A549 (cell line): Measurements from ENCODE around the gene KLHDC8A. TPM values are rescaled to one million over a fixed set of nuclear protein-coding genes. Genes with fewer than 3 reads are reported as not detected.
A peak's percentile ranks its signal among the peaks of the same experiment; 100 is the strongest.

ENCODE experiments used
- ATAC-seq, 2 experiments: fragments of 200-7000 bp in 1 of 2; fragments of >200 bp in 1 of 2; cut with Nextera tagmentation in 1 of 2; cut with Tn5 transposase in 1 of 2; 3 replicates each; pipeline versions ENCODE4 v1.8.0 to v1.9.1; 2018 to 2020; ENCODE audit warnings: mild to moderate bottlenecking in 1 of 2, moderate library complexity in 1 of 2
- CTCF ChIA-PET: fragments of 300-600 bp; sonication (Branson Sonifier 250); formaldehyde crosslinking; extraction: SDS; loops from one replicate; lab custom pipeline; 2021; ENCODE audit warnings: antibody characterized with exemption, inconsistent platforms; lab: Yijun Ruan, JAX
- POLR2A ChIA-PET: fragments of 350-600 bp; formaldehyde crosslinking; extraction: SDS; loops from one replicate; lab custom pipeline; 2021; ENCODE audit warnings: antibody characterized with exemption, inconsistent platforms; lab: Yijun Ruan, JAX
- DNase-seq, 2 experiments: peaks; one replicate each; pipeline versions ENCODE4 v3.0.0 to v3.0.0-alpha.2; 2011 to 2016; ENCODE audit warnings: low read depth in 1 of 2, low spot score in 1 of 2
- FAIRE-seq: peaks from 2 replicates; lab custom pipeline; 2011; peaks lifted over from hg19 to GRCh38; lab: Jason Lieb, UNC
- H3K27ac ChIP-seq, 2 experiments: fragments of >200 bp; sonication (Bioruptor Twin); formaldehyde crosslinking; 3 replicates each; pipeline ENCODE4 v1.5.1; 2016 to 2017
- H3K4me1 ChIP-seq: fragments of >200 bp; sonication (Bioruptor Twin); formaldehyde crosslinking; 3 replicates; pipeline ENCODE4 v1.6.1; 2016
- H3K4me2 ChIP-seq: fragments of >200 bp; sonication (Bioruptor Twin); formaldehyde crosslinking; 3 replicates; pipeline ENCODE4 v1.6.1; 2016
- H3K4me3 ChIP-seq: fragments of >200 bp; sonication (Bioruptor Twin); formaldehyde crosslinking; 3 replicates; pipeline ENCODE4 v1.5.1; 2016
- H3K9me3 ChIP-seq: fragments of >200 bp; sonication (Bioruptor Twin); formaldehyde crosslinking; 3 replicates; pipeline ENCODE4 v1.6.1; 2016
- BCL3 ChIP-seq: fragments of >200 bp; sonication (Bioruptor Twin); formaldehyde crosslinking; IDR thresholded peaks from 3 replicates; pipeline ENCODE4 v1.6.1; 2016
- CHD4 ChIP-seq: fragments of 200-600 bp; sonication (generic); IDR thresholded peaks from 2 replicates; pipeline ENCODE4 v1.6.1; 2016; ENCODE audit warnings: antibody characterized with exemption, mild to moderate bottlenecking, borderline replicate concordance
- CTCF ChIP-seq: fragments of >200 bp; sonication (Bioruptor Twin); formaldehyde crosslinking; IDR thresholded peaks from 3 replicates; pipeline ENCODE4 v1.5.1; 2016
- EHF ChIP-seq: fragments of 250-450 bp; sonication (Bioruptor Pico); IDR thresholded peaks from 2 replicates; pipeline ENCODE4 v1.5.0; 2020; ENCODE audit warnings: mild to moderate bottlenecking
- EP300 ChIP-seq, 2 experiments: fragments of >200 bp; sonication (Bioruptor Twin); formaldehyde crosslinking; IDR thresholded peaks; 2 replicates in 1 of 2; 3 replicates in 1 of 2; pipeline ENCODE4 v1.6.1; 2016 to 2017
- ESRRA ChIP-seq: fragments of 150-350 bp; IDR thresholded peaks from 2 replicates; pipeline ENCODE4 v1.6.1; 2014; ENCODE audit warnings: mild to moderate bottlenecking, low read length, borderline replicate concordance
- FOSB ChIP-seq: fragments of 250-450 bp; sonication (Bioruptor Pico); IDR thresholded peaks from 2 replicates; pipeline ENCODE4 v1.5.0; 2020; ENCODE audit warnings: mild to moderate bottlenecking, moderate library complexity
- FOXS1 ChIP-seq: fragments of 250-450 bp; sonication (Bioruptor Pico); IDR thresholded peaks from 2 replicates; pipeline ENCODE4 v1.5.0; 2020; ENCODE audit warnings: mild to moderate bottlenecking, moderate library complexity
- GATA3 ChIP-seq: IDR thresholded peaks from 2 replicates; pipeline ENCODE4 v1.6.1; 2012; ENCODE audit warnings: borderline replicate concordance
- HDAC2 ChIP-seq: fragments of 200-600 bp; sonication (generic); IDR thresholded peaks from 2 replicates; pipeline ENCODE4 v1.6.1; 2016
- HMGXB4 ChIP-seq: fragments of 250-450 bp; sonication (Bioruptor Pico); IDR thresholded peaks from 2 replicates; pipeline ENCODE4 v1.5.0; 2021; ENCODE audit warnings: mild to moderate bottlenecking, moderate library complexity, borderline replicate concordance
- HOXA7 ChIP-seq: fragments of 250-450 bp; sonication (Bioruptor Pico); IDR thresholded peaks from 2 replicates; pipeline ENCODE4 v1.5.0; 2020; ENCODE audit warnings: mild to moderate bottlenecking, moderate library complexity
- HOXB13 ChIP-seq: fragments of 250-450 bp; sonication (Bioruptor Pico); IDR thresholded peaks from 2 replicates; pipeline ENCODE4 v1.5.0; 2020; ENCODE audit warnings: low read depth, mild to moderate bottlenecking, moderate library complexity
- HOXB5 ChIP-seq: fragments of 250-450 bp; sonication (Bioruptor Pico); IDR thresholded peaks from 2 replicates; pipeline ENCODE4 v1.5.0; 2020; ENCODE audit warnings: mild to moderate bottlenecking, moderate library complexity
- KDM5A ChIP-seq: fragments of 200-600 bp; sonication (generic); IDR thresholded peaks from 2 replicates; pipeline ENCODE4 v1.6.1; 2016; ENCODE audit warnings: antibody characterized with exemption, mild to moderate bottlenecking
- MAFK ChIP-seq: fragments of 450-650 bp; IDR thresholded peaks from 2 replicates; pipeline ENCODE4 v1.6.1; 2014; ENCODE audit not compliant: partially characterized antibody
- NR3C1 ChIP-seq: fragments of >200 bp; sonication (Bioruptor Twin); formaldehyde crosslinking; IDR thresholded peaks from 3 replicates; pipeline ENCODE4 v1.6.1; 2017
- PHF8 ChIP-seq: fragments of 200-600 bp; sonication (generic); IDR thresholded peaks from 2 replicates; pipeline ENCODE4 v1.6.1; 2016; ENCODE audit warnings: low read depth, mild to moderate bottlenecking, antibody characterized with exemption, moderate library complexity, borderline replicate concordance
- POLR2A ChIP-seq: IDR thresholded peaks from 2 replicates; pipeline ENCODE4 v1.6.1; 2012; ENCODE audit warnings: mild to moderate bottlenecking, low read length
- RAD21 ChIP-seq, 2 experiments: fragments of >200 bp in 1 of 2; sonication (Bioruptor Twin) in 1 of 2; formaldehyde crosslinking in 1 of 2; IDR thresholded peaks in 1 of 2; conservative IDR thresholded peaks in 1 of 2; 2 replicates in 1 of 2; 3 replicates in 1 of 2; pipeline ENCODE4 v1.6.1; 2012 to 2018; ENCODE audit warnings: inconsistent platforms in 1 of 2
- RARB ChIP-seq: fragments of 250-450 bp; sonication (Bioruptor Pico); IDR thresholded peaks from 2 replicates; pipeline ENCODE4 v1.8.0; 2021; ENCODE audit warnings: mild to moderate bottlenecking, moderate library complexity
- RCOR1 ChIP-seq: fragments of 150-350 bp; IDR thresholded peaks from 2 replicates; pipeline ENCODE4 v1.6.1; 2014; ENCODE audit warnings: antibody characterized with exemption, low read length, low read depth
- RFX5 ChIP-seq: fragments of 450-650 bp; IDR thresholded peaks from 2 replicates; pipeline ENCODE4 v1.7.1; 2014; ENCODE audit warnings: antibody characterized with exemption, mild to moderate bottlenecking, moderate library complexity
- SREBF2 ChIP-seq: fragments of 450-650 bp; IDR thresholded peaks from 2 replicates; pipeline ENCODE4 v1.6.1; 2014; ENCODE audit warnings: mild to moderate bottlenecking, moderate library complexity
- TFCP2L1 ChIP-seq: fragments of 250-450 bp; sonication (Bioruptor Pico); IDR thresholded peaks from 2 replicates; pipeline ENCODE4 v1.5.0; 2021; ENCODE audit warnings: mild to moderate bottlenecking
- TP53 ChIP-seq: fragments of 250-450 bp; sonication (Bioruptor Pico); IDR thresholded peaks from 2 replicates; pipeline ENCODE4 v1.5.0; 2021; ENCODE audit warnings: mild to moderate bottlenecking, moderate library complexity
- USF2 ChIP-seq: fragments of 450-650 bp; IDR thresholded peaks from 2 replicates; pipeline ENCODE4 v1.6.1; 2014; ENCODE audit warnings: antibody characterized with exemption
- ZC3H11A ChIP-seq: fragments of 450-650 bp; IDR thresholded peaks from 2 replicates; pipeline ENCODE4 v1.6.1; 2014; ENCODE audit warnings: antibody characterized with exemption, mild to moderate bottlenecking
- ZFP36 ChIP-seq: fragments of 450-650 bp; IDR thresholded peaks from 2 replicates; pipeline ENCODE4 v1.6.1; 2014; ENCODE audit warnings: borderline replicate concordance; ENCODE audit not compliant: partially characterized antibody
- ZNF302 ChIP-seq: fragments of 250-450 bp; sonication (Bioruptor Pico); IDR thresholded peaks from 2 replicates; pipeline ENCODE4 v1.9.0; 2021; ENCODE audit warnings: inconsistent platforms, mild to moderate bottlenecking, moderate library complexity
- WGBS: methylation state at CpG from one replicate; pipeline ENCODE4 v1.1.6; 2017; ENCODE audit errors: missing lambda C conversion rate; 5-methylcytosine and 5-hydroxymethylcytosine counted together
- polyA plus RNA-seq, 4 experiments: library from polyadenylated mRNA; depleted of rRNA in 3 of 4; stranded (reverse); fragments of >200 nt; fragmentation: RNase III in 1 of 4; extraction: RNeasy Plus Mini Kit Qiagen cat#74134 plus additional on column Dnase treatment in 1 of 4; gene quantifications; 2 replicates in 3 of 4; 3 replicates in 1 of 4; pipeline ENCODE4 v1.2.3, GENCODE V29; 2011 to 2017
- TF ChIP-seq, protein P1 (sequence below): IDR thresholded peaks from 2 replicates; pipeline ENCODE4 v1.6.1; 2012; ENCODE audit warnings: low read depth, borderline replicate concordance
- TF ChIP-seq, protein P2 (sequence below): fragments of >200 bp; sonication (Bioruptor Twin); formaldehyde crosslinking; IDR thresholded peaks from 2 replicates; pipeline ENCODE4 v1.6.1; 2016
- TF ChIP-seq, protein P3 (sequence below): fragments of 250-450 bp; sonication (Bioruptor Pico); IDR thresholded peaks from 2 replicates; pipeline ENCODE4 v1.5.0; 2020; ENCODE audit warnings: low read depth, mild to moderate bottlenecking, moderate library complexity

KLHDC8A gene
- polyA plus RNA-seq, 2 of the 4 experiments (the other 2 are of a cell fraction) = 0.34 to 0.40 TPM

- DNase-seq (peak in 1 of 2 experiments; percentile 82), FAIRE-seq (peak; percentile 13), ATAC-seq (peak in 1 of 2 experiments; percentile 18; a peak in 3 of 6 replicates)
- Histone ChIP-seq H3K27ac (peak overlapping the region; percentile 98 to 99), H3K4me3 (peak overlapping the region; percentile 8; the same call in 2 of the 3 replicates), H3K4me2 (peak overlapping the region; percentile 68), H3K9me3 (no peaks in the 10 kb centered on the region), H3K4me1 (peaks cover 94% of the 10 kb centered on the region)
- ChIA-PET CTCF (interaction anchor here (1.3 to 89.2 kb wide), 3 partner anchors 12 to 184 kb away, joined by 3 to 3627 read pairs (median 3627); partner anchors contain the start of genes KLHDC8A and NUAK2), POLR2A (interaction anchor here (1.0 to 5.4 kb wide), 11 partner anchors 8 to 29 kb away, joined by 3 to 49 read pairs (median 11); partner anchors contain the start of gene NUAK2)
- WGBS = 13% methylated on average over 6 of the region's 6 CpGs
- no peak for TF ChIP-seq ZFP36
- TF ChIP-seq, protein P1, sequence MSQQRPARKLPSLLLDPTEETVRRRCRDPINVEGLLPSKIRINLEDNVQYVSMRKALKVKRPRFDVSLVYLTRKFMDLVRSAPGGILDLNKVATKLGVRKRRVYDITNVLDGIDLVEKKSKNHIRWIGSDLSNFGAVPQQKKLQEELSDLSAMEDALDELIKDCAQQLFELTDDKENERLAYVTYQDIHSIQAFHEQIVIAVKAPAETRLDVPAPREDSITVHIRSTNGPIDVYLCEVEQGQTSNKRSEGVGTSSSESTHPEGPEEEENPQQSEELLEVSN = no peak
- TF ChIP-seq ZC3H11A = no peak
- TF ChIP-seq FOXS1 = peak; percentile 45; the same call in 1 of the 2 replicates
- 0 out of 2 replicates have a peak, but pooled peaks have one; percentile 22 for TF ChIP-seq HOXB13 (CRISPR knock-in tag)
- TF ChIP-seq ZNF302 (CRISPR knock-in tag) = no peak; the same call in 1 of the 2 replicates
- no peak for TF ChIP-seq PHF8
- no peak; the same call in 1 of the 2 replicates for TF ChIP-seq FOSB (CRISPR knock-in tag)
- peak; percentile 60; the same call in 1 of the 2 replicates for TF ChIP-seq EHF (CRISPR knock-in tag)
- no peak for TF ChIP-seq HDAC2
- TF ChIP-seq RCOR1 = no peak
- TF ChIP-seq SREBF2 = no peak
- TF ChIP-seq RARB = no peak
- TF ChIP-seq EP300 (IDR thresholded peaks at IDR 0.05) = no peak
- TF ChIP-seq ESRRA = no peak
- peak; percentile 83 for TF ChIP-seq HOXB5 (CRISPR knock-in tag)
- TF ChIP-seq MAFK = no peak
- TF ChIP-seq, protein P2, sequence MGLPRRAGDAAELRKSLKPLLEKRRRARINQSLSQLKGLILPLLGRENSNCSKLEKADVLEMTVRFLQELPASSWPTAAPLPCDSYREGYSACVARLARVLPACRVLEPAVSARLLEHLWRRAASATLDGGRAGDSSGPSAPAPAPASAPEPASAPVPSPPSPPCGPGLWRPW = no peak
- no peak for TF ChIP-seq HOXA7 (CRISPR knock-in tag)
- no peak for TF ChIP-seq RFX5
- TF ChIP-seq GATA3 = no peak; the same call in 1 of the 2 replicates
- no peak for TF ChIP-seq USF2
- no peak for TF ChIP-seq TFCP2L1 (CRISPR knock-in tag)
- no peak for TF ChIP-seq NR3C1
- no peak for TF ChIP-seq CTCF
- no peak for TF ChIP-seq TP53 (CRISPR knock-in tag)
- TF ChIP-seq KDM5A = no peak
- no peak for TF ChIP-seq BCL3
- no peak for TF ChIP-seq POLR2A
- TF ChIP-seq, protein P3, sequence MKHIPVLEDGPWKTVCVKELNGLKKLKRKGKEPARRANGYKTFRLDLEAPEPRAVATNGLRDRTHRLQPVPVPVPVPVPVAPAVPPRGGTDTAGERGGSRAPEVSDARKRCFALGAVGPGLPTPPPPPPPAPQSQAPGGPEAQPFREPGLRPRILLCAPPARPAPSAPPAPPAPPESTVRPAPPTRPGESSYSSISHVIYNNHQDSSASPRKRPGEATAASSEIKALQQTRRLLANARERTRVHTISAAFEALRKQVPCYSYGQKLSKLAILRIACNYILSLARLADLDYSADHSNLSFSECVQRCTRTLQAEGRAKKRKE (CRISPR knock-in tag) = 0 out of 2 replicates have a peak, but pooled peaks have one; percentile 10
- TF ChIP-seq CHD4 = no peak
- TF ChIP-seq HMGXB4 = 0 out of 2 replicates have a peak, but pooled peaks have one; percentile 22
- no peak for TF ChIP-seq RAD21 (conservative IDR thresholded peaks at IDR 0.05 in 1 of 2, IDR thresholded peaks at IDR 0.05 in 1 of 2)
Observed at GRCh38 chr1:205301842-205302588, 54.7 kb downstream of the KLHDC8A start.
